HepG2 (cell line): ENCODE data around the gene RNF148. TPM values are rescaled to one million over a fixed set of nuclear protein-coding genes. Genes with fewer than 3 reads are reported as not detected.
"Not testable (repeated sequence)": the region's sequence is repeated elsewhere in the genome, so short reads cannot be mapped to it uniquely, and the experiment has no call there.

Experiments
- BRD4 ChIP-seq: sonication (generic); formaldehyde crosslinking; IDR thresholded peaks from 2 replicates; pipeline ENCODE4 v1.4.0; 2020; ENCODE audit warnings: missing genetic modification reagents
- FOSL1 ChIP-seq: sonication (generic); formaldehyde crosslinking; IDR thresholded peaks from 2 replicates; pipeline ENCODE4 v1.9.0; 2021; ENCODE audit warnings: missing genetic modification reagents, borderline replicate concordance
- FOXP4 ChIP-seq: sonication (generic); formaldehyde crosslinking; IDR thresholded peaks from 2 replicates; pipeline ENCODE4 v1.4.0; 2020; ENCODE audit warnings: missing genetic modification reagents
- GATAD1 ChIP-seq: IDR thresholded peaks from 2 replicates; pipeline ENCODE4 v1.6.1; 2016; ENCODE audit warnings: missing genetic modification reagents, missing compliant biosample characterization
- KAT8 ChIP-seq: IDR thresholded peaks from 2 replicates; pipeline ENCODE4 v1.6.1; 2016; ENCODE audit warnings: missing genetic modification reagents, missing compliant biosample characterization
- KLF16 ChIP-seq, 2 experiments: sonication (generic) in 1 of 2; formaldehyde crosslinking in 1 of 2; IDR thresholded peaks; 2 replicates each; pipeline versions ENCODE4 v1.6.1 to v1.8.0; 2016 to 2023; ENCODE audit warnings: missing genetic modification reagents in 2 of 2, missing compliant biosample characterization in 1 of 2
- MED1 ChIP-seq: sonication (generic); formaldehyde crosslinking; IDR thresholded peaks from 2 replicates; pipeline ENCODE4 v1.4.0; 2020; ENCODE audit warnings: missing genetic modification reagents
- NCOR1 ChIP-seq: fragments of 200-600 bp; sonication (generic); IDR thresholded peaks from 2 replicates; pipeline ENCODE4 v1.7.0; 2017; ENCODE audit warnings: antibody characterized with exemption, low read length, borderline replicate concordance
- NFIC ChIP-seq: IDR thresholded peaks from 2 replicates; pipeline ENCODE4 v1.6.1; 2012; ENCODE audit warnings: mild to moderate bottlenecking, low read length, inconsistent platforms
- RFXAP ChIP-seq: sonication (generic); formaldehyde crosslinking; IDR thresholded peaks from 2 replicates; pipeline ENCODE4 v1.4.0; 2020; ENCODE audit warnings: missing genetic modification reagents, borderline replicate concordance
- SATB2 ChIP-seq: sonication (generic); formaldehyde crosslinking; IDR thresholded peaks from 2 replicates; pipeline ENCODE4 v1.5.0; 2020; ENCODE audit warnings: missing genetic modification reagents
- SOX13 ChIP-seq, 3 experiments: fragments of 450-650 bp in 1 of 3; sonication (generic) in 1 of 3; formaldehyde crosslinking in 1 of 3; IDR thresholded peaks in 2 of 3; conservative IDR thresholded peaks in 1 of 3; 2 replicates each; pipeline versions ENCODE4 v1.5.0 to v1.6.1; 2016 to 2020; ENCODE audit warnings: antibody characterized with exemption in 1 of 3, mild to moderate bottlenecking in 1 of 3, missing compliant biosample characterization in 1 of 3, missing genetic modification reagents in 1 of 3, moderate library complexity in 1 of 3
- SPEN ChIP-seq: sonication (generic); formaldehyde crosslinking; IDR thresholded peaks from 2 replicates; pipeline ENCODE4 v1.5.1; 2020; ENCODE audit warnings: low read depth, mild to moderate bottlenecking, missing genetic modification reagents
- TCF12 ChIP-seq, 2 experiments: fragments of 450-650 bp in 1 of 2; sonication (generic) in 1 of 2; formaldehyde crosslinking in 1 of 2; IDR thresholded peaks; 2 replicates each; pipeline versions ENCODE4 v1.6.1 to v1.8.0; 2017 to 2022; ENCODE audit warnings: antibody characterized with exemption in 1 of 2, mild to moderate bottlenecking in 1 of 2, missing genetic modification reagents in 1 of 2, moderate library complexity in 1 of 2
- YEATS4 ChIP-seq: sonication (generic); formaldehyde crosslinking; IDR thresholded peaks from 2 replicates; pipeline ENCODE4 v1.4.0; 2020; ENCODE audit warnings: missing genetic modification reagents, borderline replicate concordance
- ZBTB7B ChIP-seq: sonication (generic); formaldehyde crosslinking; IDR thresholded peaks from 2 replicates; pipeline ENCODE4 v1.4.0; 2020; ENCODE audit warnings: missing genetic modification reagents
- ZNF431 ChIP-seq: sonication (generic); formaldehyde crosslinking; IDR thresholded peaks from 2 replicates; pipeline ENCODE4 v1.9.0; 2022; ENCODE audit warnings: missing genetic modification reagents, low read depth, mild to moderate bottlenecking, borderline replicate concordance
- ZNF766 ChIP-seq: sonication (generic); formaldehyde crosslinking; IDR thresholded peaks from 2 replicates; pipeline ENCODE4 v1.5.0; 2020; ENCODE audit warnings: missing genetic modification reagents, borderline replicate concordance
- polyA plus RNA-seq, 8 experiments: library from polyadenylated mRNA; depleted of rRNA in 3 of 8; stranded (reverse) in 7 of 8; unstranded in 1 of 8; fragments of >200 nt; fragmentation: Illumina TruSeq in 4 of 8; extraction: Trizol in 4 of 8; gene quantifications; 2 replicates each; pipeline versions ENCODE4 v1.2.1 to v1.2.3, GENCODE V29; 2011 to 2016; ENCODE audit warnings: low read depth in 4 of 8, missing spikeins in 1 of 8, mixed read lengths in 1 of 8; ENCODE audit not compliant: insufficient read depth in 1 of 8
- total RNA-seq, 5 experiments: library from RNA; depleted of rRNA; stranded (reverse); fragments of >200 nt; fragmentation: Illumina TruSeq; extraction: Trizol; gene quantifications; 2 replicates each; pipeline ENCODE4 v1.2.3, GENCODE V29; 2016; ENCODE audit warnings: low read depth in 1 of 5
- TF ChIP-seq, protein P1 (sequence below), 2 experiments: sonication (generic) in 1 of 2; formaldehyde crosslinking in 1 of 2; IDR thresholded peaks; 2 replicates each; pipeline versions ENCODE4 v1.4.0 to v1.6.1; 2016 to 2020; ENCODE audit warnings: borderline replicate concordance in 1 of 2, low read depth in 1 of 2, mild to moderate bottlenecking in 1 of 2, missing genetic modification reagents in 1 of 2
- TF ChIP-seq, protein P2 (sequence below): sonication (generic); formaldehyde crosslinking; IDR thresholded peaks from 2 replicates; pipeline ENCODE4 v1.4.0; 2020; ENCODE audit warnings: missing genetic modification reagents

RNF148 gene
- total and polyA plus RNA-seq, 2 of the 13 experiments (the other 11 are each of a cell fraction or from before 2014, with no cell fraction given): 0.16 to 1.6 TPM

GRCh38 chr7:122679269-122679709 is 23.4 kb downstream of the RNF148 start (continued):
- TF ChIP-seq, protein P1, sequence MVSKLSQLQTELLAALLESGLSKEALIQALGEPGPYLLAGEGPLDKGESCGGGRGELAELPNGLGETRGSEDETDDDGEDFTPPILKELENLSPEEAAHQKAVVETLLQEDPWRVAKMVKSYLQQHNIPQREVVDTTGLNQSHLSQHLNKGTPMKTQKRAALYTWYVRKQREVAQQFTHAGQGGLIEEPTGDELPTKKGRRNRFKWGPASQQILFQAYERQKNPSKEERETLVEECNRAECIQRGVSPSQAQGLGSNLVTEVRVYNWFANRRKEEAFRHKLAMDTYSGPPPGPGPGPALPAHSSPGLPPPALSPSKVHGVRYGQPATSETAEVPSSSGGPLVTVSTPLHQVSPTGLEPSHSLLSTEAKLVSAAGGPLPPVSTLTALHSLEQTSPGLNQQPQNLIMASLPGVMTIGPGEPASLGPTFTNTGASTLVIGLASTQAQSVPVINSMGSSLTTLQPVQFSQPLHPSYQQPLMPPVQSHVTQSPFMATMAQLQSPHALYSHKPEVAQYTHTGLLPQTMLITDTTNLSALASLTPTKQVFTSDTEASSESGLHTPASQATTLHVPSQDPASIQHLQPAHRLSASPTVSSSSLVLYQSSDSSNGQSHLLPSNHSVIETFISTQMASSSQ (IDR thresholded peaks at IDR 0.05; ENCODE audit: low read depth): peak; percentile 67
- TF ChIP-seq, protein P1 (CRISPR knock-in tag; IDR thresholded peaks at IDR 0.05; ENCODE audit: borderline replicate concordance): peak; percentile 94
- not testable (repeated sequence) for TF ChIP-seq TCF12 (IDR thresholded peaks at IDR 0.05)
- 0 out of 2 replicates have a peak, but pooled peaks have one; percentile 68 for TF ChIP-seq TCF12 (CRISPR knock-in tag; IDR thresholded peaks at IDR 0.05)
- TF ChIP-seq FOXP4 (CRISPR knock-in tag): peak; percentile 95
- peak; percentile 79 for TF ChIP-seq SOX13 (IDR thresholded peaks at IDR 0.05)
- TF ChIP-seq SOX13 (CRISPR knock-in tag; conservative IDR thresholded peaks at IDR 0.05 in 1 of 2, IDR thresholded peaks at IDR 0.05 in 1 of 2): peak in 1 of 2 experiments; percentile 94; a peak in 2 of 4 replicates
- TF ChIP-seq SPEN (CRISPR knock-in tag): peak; percentile 50; the same call in 1 of the 2 replicates
- TF ChIP-seq ZNF431: peak; percentile 35; the same call in 1 of the 2 replicates
- peak; percentile 38; the same call in 1 of the 2 replicates for TF ChIP-seq NCOR1
- peak; percentile 44; the same call in 1 of the 2 replicates for TF ChIP-seq BRD4
- peak; percentile 61; the same call in 1 of the 2 replicates for TF ChIP-seq YEATS4 (CRISPR knock-in tag)
- TF ChIP-seq GATAD1 (CRISPR knock-in tag): peak; percentile 38; the same call in 1 of the 2 replicates
- TF ChIP-seq KAT8 (CRISPR knock-in tag): peak; percentile 36; the same call in 1 of the 2 replicates
- TF ChIP-seq ZBTB7B (CRISPR knock-in tag): peak; percentile 70
- TF ChIP-seq FOSL1: peak; percentile 21; the same call in 1 of the 2 replicates
- peak in 1 of 2 experiments; percentile 28; a peak in 1 of 4 replicates for TF ChIP-seq KLF16 (CRISPR knock-in tag; IDR thresholded peaks at IDR 0.05)
- peak; percentile 91 for TF ChIP-seq MED1 (CRISPR knock-in tag)
- TF ChIP-seq SATB2: 0 out of 2 replicates have a peak, but pooled peaks have one; percentile 50
- TF ChIP-seq, protein P2, sequence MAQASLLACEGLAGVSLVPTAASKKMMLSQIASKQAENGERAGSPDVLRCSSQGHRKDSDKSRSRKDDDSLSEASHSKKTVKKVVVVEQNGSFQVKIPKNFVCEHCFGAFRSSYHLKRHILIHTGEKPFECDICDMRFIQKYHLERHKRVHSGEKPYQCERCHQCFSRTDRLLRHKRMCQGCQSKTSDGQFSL: peak; percentile 90
- TF ChIP-seq RFXAP (CRISPR knock-in tag): peak; percentile 78; the same call in 1 of the 2 replicates
- 0 out of 2 replicates have a peak, but pooled peaks have one; percentile 30 for TF ChIP-seq ZNF766 (CRISPR knock-in tag)
- peak; percentile 75 for TF ChIP-seq NFIC
